ENCODE measurements around the gene CAMK2D.

The CAMK2D gene

DNA sequence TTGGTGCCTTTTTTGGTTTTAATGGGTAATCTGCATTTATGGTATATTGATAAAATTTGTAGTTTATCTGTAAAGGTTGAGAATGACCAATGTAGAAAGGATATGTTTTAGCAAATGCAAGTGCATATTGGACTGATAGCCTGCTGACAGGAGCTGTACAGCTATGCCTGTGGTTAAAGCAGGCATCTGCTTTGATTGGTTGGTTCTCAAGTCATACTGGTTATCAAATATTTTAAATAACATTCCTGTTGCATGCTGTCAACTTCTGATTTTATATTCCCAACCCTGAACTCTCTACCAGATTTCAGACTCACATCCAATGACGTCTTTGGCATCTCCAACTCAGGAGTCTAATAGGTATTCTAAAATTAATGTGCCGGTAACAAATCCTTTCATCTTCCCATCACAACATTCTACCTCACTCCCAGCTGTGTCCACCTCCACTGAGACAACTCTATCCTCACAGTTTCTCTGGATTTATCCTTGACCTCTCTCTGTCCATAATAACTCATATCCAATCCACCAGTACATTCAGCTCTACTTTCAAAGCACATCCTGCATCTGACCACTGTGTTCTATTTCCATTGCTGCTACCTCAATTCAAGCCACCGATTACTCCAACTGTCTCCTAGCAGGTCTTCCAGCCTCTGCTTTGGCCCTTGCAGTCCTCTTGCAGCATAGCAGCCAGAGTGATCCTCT is 125.7 kb downstream of the CAMK2D start:
- no peak for DNase-seq

DNA sequence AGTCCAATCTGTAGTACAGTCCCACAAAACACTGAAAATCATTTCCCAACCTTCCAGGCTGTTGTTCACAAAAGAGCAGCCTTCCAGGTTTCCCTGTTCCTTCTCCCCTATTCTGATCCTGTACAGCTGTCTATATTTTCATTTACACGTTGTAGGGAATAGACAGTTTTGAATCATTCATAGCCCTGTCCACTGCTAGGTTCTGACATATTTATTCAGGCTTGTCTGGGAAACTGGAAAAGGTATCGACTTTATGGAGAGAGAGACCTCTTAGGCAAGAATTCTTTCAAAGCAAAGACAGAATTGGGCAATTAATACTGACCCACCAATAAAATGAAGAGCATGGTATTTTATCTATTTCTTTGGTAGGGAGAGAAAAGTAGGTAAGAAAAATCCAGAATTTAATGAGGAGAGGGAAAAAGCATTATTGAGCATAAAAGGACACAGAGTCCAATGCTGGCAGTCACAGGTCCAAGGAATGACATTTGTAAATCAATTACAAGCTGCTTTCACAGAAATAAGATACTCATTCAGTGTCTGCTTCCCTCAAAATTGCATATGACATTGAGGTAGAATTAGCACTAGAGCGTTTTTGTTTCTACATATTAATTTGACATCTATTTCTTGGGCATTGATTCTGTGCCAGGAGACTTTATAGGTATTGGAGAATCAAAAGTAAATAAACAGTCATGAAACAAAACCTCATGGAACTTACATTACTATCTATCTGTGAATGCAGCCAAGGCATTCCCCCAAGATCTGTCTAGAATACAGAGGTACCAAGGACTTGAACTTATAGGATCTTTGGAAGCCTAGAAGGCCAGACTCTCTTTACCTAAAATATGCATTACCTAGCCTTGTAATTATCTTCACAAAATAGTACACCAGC is 127.2 kb downstream of the CAMK2D start:
- no peak for DNase-seq

DNA sequence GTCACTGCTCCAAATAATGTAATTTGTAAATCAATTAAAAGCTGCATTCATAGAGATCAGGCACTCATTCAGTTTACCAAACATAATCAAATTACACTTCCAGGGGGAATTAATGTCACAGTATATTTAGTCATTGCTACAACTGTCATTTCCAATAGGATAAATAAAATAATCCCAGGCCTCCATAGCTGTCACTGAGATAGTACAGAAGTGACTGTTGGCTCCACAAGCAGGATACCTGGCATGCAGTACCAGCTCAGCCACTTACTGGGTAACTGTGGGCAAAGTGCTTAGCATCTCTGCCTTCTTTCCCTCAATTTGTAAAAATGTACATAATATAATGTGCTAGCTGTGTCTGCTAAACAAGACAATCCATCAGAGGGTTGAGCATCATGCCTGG is 128.1 kb downstream of the CAMK2D start:
- DNase-seq, result no peak

DNA sequence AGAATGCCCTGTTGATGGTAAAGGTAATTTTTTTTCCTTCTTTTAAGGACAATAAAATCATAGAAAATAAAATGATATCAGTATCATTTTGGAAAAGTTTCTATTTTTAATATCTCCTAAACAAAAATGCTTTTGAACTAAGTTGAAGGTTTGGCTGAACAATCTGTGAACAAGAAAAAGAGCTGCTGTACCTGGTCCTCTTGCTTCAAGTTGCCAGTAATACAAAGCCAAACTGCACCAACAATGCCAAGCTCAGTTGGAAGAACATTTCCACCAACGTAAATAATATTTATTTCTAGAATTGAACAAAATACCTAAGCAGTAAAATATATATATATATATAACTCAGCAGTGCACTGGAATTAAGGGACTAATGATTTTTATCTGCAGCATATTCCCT is 132.8 kb downstream of the CAMK2D start:
- no peak for DNase-seq

DNA sequence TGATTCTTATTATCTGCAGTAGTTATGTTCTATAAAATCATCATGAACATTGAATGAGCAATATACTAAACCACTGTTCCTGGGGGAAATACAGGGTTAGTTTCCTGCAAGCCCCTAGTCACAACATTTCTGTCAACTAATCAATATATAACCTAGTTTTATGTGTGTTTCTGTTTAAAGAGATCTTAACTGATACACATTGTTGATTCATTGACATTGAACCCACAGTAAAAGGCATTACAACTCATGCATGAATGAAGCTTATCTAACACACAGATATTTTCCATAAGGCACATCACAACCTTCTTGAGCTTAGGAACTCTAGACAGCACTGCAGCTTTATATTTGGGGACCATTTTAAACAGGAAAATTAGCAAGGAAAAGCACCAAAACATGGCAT is 134.2 kb downstream of the CAMK2D start:
- no peak for DNase-seq

DNA sequence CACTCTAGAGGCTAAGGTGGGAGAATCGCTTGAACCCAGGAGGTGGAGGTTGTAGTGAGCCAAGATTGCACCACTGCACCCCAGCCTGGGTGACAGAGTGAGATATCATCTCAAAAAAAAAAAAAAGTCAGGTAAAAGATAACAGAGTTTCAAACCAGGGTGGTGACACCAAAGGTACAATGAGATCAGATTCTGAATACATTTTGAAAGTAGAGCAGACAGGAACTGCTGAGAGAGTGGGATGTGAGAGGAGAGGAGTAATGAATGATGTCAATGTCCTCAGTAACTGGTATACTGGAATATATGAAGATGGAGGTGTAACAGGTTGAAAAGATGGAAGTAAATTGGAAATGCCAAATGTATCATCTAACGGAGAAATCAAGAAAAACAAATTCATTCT is 135.6 kb downstream of the CAMK2D start:
- no peak for DNase-seq

DNA sequence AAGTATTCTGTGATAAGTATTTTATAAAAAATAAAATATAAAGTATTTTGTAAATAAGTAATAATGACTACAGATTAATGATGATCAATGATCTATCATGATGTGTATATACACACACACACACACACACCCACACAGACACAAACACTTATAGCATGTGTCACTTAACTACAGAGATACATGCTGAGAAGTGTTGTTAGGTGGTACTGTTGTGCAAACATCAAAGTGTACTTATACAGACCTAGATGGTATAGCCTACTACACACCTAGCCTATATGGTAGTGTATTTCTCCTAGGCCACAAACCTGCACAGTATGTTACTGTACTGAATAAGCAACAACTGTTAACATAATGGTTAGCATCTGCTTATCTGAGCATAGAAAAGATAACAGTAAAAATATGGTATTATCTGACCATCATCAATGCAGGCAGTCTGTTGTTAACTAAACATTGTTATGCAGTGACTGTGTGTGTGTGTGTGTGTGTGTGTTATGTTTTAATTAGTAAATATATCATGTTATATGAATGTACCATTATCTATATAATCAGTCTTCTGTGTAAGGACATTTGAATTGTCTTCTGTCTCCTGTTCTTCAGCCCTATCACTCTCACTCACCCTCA is 138.2 kb downstream of the CAMK2D start:
- DNase-seq, result no peak

DNA sequence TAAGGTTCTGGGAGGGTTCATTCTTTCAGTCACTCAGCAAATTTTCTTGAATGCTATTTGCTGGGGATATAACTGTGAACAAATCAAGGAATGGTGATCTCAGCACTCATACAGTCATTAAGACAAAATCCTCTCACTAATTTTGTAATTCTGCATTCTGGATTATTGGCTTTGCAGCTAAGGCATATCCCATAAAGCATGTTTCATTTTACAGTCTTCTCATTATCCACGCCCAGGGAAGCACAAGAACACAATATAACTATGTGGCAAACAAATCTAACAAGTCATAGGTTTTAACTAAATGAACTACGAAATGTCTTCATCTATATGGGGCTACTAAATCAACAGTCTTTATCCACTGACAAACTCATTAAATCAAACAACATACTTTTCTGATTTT is 139.9 kb downstream of the CAMK2D start:
- DNase-seq, result no peak

DNA sequence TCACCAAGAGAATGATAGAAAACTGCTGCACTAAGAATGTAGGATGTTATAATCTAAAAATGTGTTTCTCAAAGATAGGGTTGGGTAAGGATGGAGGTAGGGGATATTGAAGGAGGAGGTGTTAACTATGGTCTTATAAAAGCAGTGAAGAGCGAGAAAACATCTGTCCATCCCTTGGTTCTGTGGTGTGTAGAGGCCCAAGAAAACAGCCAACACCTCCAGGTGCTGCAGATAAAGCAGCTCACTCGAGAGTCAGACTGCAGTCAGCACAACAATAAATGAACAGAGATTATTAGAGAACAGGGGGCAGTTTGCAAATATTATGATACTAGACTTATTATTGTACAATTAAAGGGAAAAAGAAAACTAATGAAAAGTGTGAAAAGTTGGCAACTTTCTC is 141.5 kb downstream of the CAMK2D start:
- no peak for DNase-seq

DNA sequence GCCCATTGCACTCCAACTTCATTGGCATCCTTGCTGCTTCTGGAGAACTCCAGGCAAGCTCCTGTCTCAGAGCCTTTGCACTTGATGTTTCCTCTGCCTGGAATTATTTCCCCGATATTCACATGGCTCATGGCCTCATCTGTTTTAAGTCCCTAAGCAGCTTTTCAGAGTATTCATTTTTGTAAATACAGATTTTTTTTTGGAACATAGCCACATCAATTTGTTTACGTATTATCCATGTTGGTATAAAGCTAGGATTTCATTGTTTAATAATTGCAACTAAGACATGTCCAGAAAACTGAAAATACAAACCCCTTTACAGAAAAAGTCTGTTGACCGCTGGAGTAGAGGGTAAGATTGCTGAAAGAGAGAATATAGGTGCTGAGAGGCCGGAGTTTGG is 142.0 kb downstream of the CAMK2D start:
- no peak for DNase-seq

DNA sequence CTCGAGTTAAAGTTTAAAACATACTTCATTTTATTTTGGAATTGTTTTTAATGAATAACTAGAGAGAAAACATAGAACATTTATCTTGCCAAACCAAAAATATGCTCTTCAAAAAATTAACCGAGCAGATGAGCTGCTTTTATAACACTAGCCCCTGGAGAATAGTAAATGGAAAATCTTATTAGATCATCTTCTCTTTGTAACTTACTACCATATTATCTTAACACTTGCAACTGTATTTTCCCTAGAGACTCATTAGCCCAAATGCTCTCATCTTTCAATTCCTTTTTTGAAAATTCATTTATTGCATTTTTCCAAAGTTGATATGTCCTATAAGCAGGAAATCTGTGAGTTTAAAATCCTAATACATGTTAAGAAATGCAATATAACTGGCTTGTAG is 143.3 kb downstream of the CAMK2D start:
- DNase-seq, result no peak

DNA sequence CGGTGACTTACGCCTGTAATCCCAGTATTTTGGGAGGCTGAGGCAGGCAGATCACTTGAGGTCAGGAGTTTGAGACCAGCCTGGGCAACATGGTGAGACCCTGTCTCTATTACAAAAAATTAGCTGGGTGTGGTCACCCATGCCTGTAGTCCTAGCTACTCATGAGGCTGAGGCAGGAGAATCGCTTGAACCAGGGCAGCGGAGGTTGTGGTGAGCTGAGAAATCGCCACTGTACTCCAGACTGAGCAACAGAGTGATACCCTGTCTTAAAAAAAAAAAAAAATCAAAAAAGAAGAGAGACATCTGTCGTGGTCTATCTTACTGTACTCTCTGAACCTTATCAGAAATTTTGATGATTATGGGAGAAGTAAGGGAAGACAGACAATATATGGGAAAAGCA is 144.3 kb downstream of the CAMK2D start:
- no peak for DNase-seq

DNA sequence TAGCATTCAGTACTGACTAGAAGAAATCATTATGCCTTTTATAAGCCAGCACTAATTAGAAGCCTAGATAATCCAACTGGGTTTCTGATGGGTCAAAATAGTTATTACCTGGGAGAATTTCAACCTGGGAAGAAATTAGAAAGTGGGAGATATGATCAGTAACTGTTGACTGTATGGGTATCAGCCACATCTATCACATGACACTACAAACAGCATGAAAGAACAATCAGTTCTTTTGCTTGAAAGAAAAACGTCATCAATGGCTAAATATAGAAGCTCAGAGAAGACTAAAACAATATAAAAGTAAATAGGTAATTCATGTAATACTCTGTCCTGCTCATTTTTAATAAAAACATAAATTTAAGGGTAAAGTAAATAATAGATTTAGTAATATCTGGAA is 145.1 kb downstream of the CAMK2D start:
- no peak for DNase-seq

DNA sequence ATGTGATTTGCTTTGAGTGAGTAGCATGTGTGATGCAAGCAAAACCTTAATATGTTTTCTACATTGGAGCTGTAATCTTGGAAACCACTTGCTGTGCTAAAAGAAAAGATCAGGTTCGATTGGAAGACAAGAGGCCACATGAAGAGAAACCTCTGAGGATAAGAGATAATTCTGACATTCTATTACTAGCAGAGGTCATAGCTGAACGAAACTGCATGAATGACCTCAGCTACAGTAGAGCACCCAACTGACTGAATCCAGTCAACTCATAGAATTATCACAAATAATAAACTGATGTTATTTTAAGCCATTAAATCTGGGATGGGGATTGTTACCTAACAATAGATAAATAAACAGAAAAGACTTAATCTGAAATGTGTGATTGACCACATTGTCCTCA is 147.1 kb downstream of the CAMK2D start:
- DNase-seq, result no peak

DNA sequence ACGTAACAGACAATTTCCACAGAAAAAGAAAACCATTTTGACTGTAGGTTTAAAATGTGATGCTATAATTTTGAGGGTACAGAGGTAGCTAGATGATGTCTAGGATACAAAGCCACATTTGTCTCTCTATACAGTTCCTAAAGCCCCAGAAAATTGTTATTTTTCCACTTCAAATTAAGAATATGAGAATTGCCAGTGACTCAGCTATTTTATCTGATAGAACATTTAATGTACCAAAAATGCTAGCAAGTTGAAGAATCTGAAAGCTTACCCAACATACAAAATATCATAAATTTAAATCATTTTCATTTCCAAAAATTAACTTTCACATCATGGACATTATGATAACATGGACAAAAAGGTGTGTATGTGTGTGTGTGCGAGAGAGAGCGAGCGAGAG is 148.0 kb downstream of the CAMK2D start:
- DNase-seq, result no peak

DNA sequence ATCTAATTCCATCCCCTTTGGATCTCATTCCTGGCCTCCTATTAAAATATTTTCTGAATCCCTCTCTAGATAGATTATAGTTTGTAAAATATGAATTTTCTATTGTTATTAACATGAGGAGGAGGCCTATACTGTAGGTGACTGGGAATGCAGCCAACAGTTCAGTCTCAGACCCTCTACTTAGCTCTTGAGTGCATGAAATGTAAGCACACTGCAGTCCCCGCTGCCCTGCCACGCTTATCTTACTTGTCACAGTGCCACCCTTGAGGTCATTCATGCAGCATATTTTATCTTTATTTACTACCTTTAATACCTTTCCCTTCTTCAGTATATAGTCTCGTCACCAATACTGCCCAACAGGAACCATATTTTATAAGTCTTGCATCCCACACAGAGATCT is 151.0 kb downstream of the CAMK2D start:
- DNase-seq, result no peak

DNA sequence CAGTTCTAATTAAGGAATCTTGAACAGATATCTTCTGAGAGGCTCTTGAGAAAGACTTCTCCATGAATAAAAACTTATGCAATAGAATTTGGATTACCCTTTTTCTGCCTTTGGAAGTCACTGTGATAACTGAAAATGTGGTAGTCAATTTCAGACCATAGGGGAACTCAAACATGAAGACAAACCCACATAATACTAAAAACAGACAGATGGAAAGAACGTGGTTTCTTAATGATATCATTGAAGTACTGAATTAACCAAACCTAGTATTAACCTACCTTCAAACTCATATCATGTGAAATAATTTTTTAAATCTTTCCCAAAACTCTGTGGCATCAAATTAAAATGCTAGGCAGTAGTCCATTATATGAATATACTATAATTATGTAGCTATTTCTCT is 153.5 kb downstream of the CAMK2D start:
- DNase-seq, result no peak

DNA sequence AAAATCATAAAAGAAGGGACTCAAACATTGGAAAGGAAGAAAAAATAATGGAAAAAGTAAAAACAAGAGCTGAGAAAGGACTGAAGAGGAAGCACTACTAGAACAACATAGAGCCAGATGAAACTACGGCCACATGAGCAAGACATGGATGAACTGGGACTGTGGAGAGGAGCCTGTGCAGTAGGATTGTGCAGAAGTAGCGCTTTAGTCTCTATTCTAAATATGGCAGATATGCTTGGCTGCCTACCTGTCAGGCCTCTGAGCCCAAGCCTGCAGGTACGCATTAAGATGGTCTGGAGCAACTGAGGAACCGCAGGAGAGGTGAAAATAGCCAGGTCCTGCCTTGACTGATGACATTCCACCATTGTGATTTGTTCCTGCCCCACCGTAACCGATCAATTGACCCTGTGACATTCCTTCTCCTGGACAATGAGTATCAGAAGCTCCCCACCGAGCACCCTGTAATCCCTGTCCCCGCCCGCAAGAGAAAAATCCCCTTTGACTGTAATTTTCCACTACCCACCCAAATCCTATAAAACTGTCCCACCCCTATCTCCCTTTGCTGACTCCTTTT is 154.3 kb downstream of the CAMK2D start:
- no peak for DNase-seq

DNA sequence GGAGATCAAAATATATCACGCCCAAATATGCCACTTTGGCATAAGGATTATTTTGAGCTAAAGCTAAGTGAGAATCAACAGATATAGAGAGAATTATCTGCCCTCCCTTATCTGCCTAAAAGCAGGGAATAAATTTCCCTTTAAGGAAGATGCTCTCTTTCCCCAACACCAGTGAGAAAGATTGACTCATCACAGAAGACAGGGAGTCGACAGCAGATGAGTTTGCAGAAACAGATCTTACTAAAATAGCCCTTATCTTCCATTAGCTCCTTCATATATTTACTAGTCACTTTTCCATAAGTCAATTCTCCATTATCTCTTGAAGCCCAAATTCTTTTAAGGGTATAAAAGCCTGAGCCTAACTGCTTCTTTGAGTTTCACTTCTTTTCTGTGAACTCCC is 156.6 kb downstream of the CAMK2D start:
- no peak for DNase-seq

DNA sequence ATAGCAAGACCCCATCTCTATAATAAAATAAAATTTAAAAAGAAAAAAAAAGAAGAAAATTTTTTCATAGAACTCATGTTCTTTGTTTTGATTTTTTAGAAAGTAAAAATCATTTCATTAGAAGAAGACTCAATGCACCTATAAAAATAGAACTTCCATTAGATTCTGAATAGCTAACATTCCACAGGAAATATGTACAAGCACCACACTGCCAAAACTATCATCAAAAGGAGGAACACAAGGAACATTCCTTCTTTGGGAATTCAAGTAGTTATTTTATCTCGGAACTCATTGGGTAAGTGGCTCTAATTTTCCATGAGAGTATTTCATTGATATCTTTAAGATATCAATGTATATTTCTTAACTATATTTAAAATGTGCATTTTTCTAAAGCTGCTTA is 157.6 kb downstream of the CAMK2D start:
- DNase-seq, result no peak

DNA sequence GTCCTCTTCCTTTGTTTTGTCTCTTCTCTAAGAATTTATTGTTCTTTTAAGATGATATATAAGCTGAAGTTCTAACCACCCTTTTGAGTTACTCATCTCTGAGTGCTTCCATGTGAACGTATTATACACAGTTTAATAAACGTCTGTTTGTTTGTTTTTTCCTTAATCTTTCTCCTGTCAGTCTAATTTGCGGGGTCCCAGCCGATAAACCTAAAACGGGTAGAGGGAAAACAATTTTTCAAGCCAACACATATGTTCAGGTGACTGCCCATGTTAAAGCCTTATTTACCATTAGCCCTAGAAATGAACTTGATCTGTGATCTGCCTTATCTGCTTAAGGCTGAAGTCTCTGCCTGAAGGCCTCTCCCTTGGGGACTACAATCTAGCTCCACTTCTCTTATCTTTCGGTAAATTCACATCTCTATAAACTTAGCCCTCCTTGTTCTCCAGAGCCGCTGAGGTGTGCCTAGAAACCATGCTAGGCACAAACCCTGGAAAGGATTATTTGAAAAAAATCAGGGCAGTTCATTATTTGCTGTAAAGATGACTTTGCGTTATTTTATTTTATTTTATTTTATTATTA is 158.8 kb downstream of the CAMK2D start:
- DNase-seq, result no peak

DNA sequence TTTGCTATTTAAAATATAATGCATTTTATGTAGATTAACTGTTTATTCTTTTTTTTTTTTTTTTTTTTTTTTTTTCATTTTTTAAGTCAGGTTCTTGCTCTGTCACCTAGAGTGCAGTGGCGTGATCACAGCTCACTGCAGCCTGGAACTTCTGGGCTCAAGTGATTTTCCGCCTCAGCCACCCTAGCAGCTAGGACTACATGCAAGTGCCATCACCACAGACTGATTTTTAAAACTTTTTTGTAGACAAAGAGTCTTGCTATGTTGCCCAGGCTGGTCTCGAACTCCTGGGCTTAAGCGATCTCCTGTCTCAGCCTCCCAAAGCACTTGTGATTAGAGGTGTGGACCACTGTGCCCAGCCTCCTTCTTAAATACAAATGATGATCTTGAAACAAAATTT is 159.9 kb downstream of the CAMK2D start:
- DNase-seq, result no peak

DNA sequence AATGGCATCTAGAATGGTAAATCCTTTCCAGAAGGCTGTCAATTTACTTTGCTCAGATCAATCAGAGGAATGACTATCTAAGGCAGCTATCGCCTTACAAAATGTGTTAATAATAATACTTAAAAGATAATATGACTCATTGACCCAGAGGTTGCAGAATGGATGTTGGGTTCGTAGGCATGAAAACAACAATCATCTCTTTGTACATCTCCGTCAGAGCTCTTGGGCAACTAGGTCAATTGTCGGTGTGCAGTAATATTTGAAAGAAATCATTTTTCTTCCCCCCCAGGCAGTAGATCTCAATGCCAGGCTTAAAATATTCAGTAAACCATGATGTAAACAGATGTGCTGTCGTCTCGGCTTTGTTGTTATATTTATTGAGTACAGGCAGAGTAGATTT is 165.1 kb downstream of the CAMK2D start:
- DNase-seq, result no peak

DNA sequence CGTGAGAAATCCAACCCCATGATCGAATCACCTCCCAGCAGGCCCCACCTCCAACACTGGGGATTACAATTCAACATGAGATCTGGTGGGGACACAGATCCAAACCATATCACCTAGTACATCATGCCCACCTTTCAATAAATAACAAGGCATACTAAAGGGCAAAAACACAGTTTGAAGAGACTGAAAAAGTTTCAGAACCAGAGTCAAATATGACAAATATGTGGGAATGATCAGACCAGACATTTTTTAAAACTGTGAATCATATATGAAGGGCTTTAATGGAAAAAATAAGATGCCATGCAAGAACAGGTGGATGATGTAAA is 167.3 kb downstream of the CAMK2D start:
- no peak for DNase-seq

Measured in NCI-H774 (cell line).